HepG2 (cell line): ENCODE measurements around the gene FAT1. TPM values are rescaled to one million over a fixed set of nuclear protein-coding genes. Genes with fewer than 3 reads are reported as not detected.
A peak's percentile ranks its signal among the peaks of the same experiment; 100 is the strongest.

ENCODE experiments used
- ATAC-seq: fragments of 200-7000 bp; cut with Tn5 transposase; 3 replicates; pipeline ENCODE4 v1.9.1; 2020; ENCODE audit warnings: mild to moderate bottlenecking, moderate library complexity
- BruUV-seq: library from RNA; stranded (reverse); fragments of 400-500 nt; replicated peaks from 2 replicates; lab custom pipeline; 2021; lab: Mats Ljungman, UMichigan
- CTCF ChIA-PET: fragments of 300-600 bp; formaldehyde crosslinking; extraction: SDS; loops from one replicate; lab custom pipeline; 2021; ENCODE audit warnings: low total read pairs, inconsistent platforms, low intra/inter-chr PET ratio; lab: Yijun Ruan, JAX
- POLR2A ChIA-PET: fragments of 350-600 bp; sonication (Branson Sonifier 250); formaldehyde crosslinking; loops from one replicate; lab custom pipeline; 2020; ENCODE audit warnings: antibody characterized with exemption, inconsistent platforms; lab: Yijun Ruan, JAX
- DNase-seq: peaks from one replicate; pipeline ENCODE4 v3.0.0-alpha.2; 2015; ENCODE audit warnings: low spot score
- FAIRE-seq: peaks from 3 replicates; lab custom pipeline; 2011; peaks lifted over from hg19 to GRCh38; lab: Jason Lieb, UNC
- H2AFZ ChIP-seq: one replicate; pipeline ENCODE4 v1.6.1; 2011; ENCODE audit warnings: low read length, inconsistent platforms
- H3K27ac ChIP-seq: fragments of 300-600 bp; 3 replicates; pipeline ENCODE4 v1.8.0; 2011; ENCODE audit warnings: mixed run types, mild to moderate bottlenecking, mixed read lengths, low read length, inconsistent platforms; ENCODE audit not compliant: insufficient read depth; ENCODE audit errors: extremely low read length
- H3K27me3 ChIP-seq, 2 experiments: fragments of 200-600 bp in 1 of 2; 2 replicates in 1 of 2; 3 replicates in 1 of 2; pipeline versions ENCODE4 v1.6.0 to v1.8.0; 2011; ENCODE audit warnings: low read length in 2 of 2, mild to moderate bottlenecking in 2 of 2, moderate library complexity in 2 of 2, inconsistent platforms in 1 of 2; ENCODE audit not compliant: insufficient read depth in 2 of 2, control insufficient read depth in 1 of 2
- H3K36me3 ChIP-seq, 2 experiments: fragments of 200-600 bp in 1 of 2; replicated peaks in 1 of 2; 2 replicates in 1 of 2; 3 replicates in 1 of 2; pipeline versions ENCODE4 v1.5.1 to v1.8.0; 2011; ENCODE audit warnings: low read length in 2 of 2, inconsistent platforms in 1 of 2; ENCODE audit not compliant: insufficient read depth in 2 of 2, control insufficient read depth in 1 of 2
- H3K4me1 ChIP-seq: 2 replicates; pipeline ENCODE4 v1.5.1; 2012; ENCODE audit warnings: low read length, inconsistent platforms; ENCODE audit not compliant: insufficient read depth
- H3K4me2 ChIP-seq: 2 replicates; pipeline ENCODE4 v1.6.0; 2011; ENCODE audit warnings: low read depth, low read length, inconsistent platforms
- H3K4me3 ChIP-seq, 3 experiments: fragments of 200-600 bp in 1 of 3; sonication (generic), shearing (Covaris generic) in 1 of 3; replicated peaks in 1 of 3; 2 replicates each; pipeline ENCODE4 v1.5.1; 2011 to 2016; ENCODE audit warnings: low read length in 3 of 3, inconsistent platforms in 2 of 3, low read depth in 2 of 3, mild to moderate bottlenecking in 2 of 3, control low read depth in 1 of 3, mixed read lengths in 1 of 3; ENCODE audit not compliant: insufficient read depth in 1 of 3
- H3K79me2 ChIP-seq: one replicate; pipeline ENCODE4 v1.6.1; 2011; ENCODE audit warnings: low read length, inconsistent platforms; ENCODE audit not compliant: insufficient read depth
- H3K9ac ChIP-seq: 2 replicates; pipeline ENCODE4 v1.6.0; 2011; ENCODE audit warnings: mild to moderate bottlenecking, low read depth, low read length, inconsistent platforms; ENCODE audit not compliant: insufficient read depth
- H3K9me3 ChIP-seq: 2 replicates; pipeline ENCODE4 v1.5.1; 2012; ENCODE audit warnings: mild to moderate bottlenecking, low read length
- H4K20me1 ChIP-seq: 2 replicates; pipeline ENCODE4 v1.6.0; 2011; ENCODE audit warnings: inconsistent platforms, mild to moderate bottlenecking, low read length, moderate library complexity; ENCODE audit not compliant: insufficient read depth
- ASH2L ChIP-seq: fragments of 300-600, 200-600 bp; sonication (generic); IDR thresholded peaks from 2 replicates; pipeline ENCODE4 v1.7.0; 2017; ENCODE audit warnings: low read depth, mild to moderate bottlenecking, moderate library complexity, mixed read lengths, low read length; ENCODE audit not compliant: insufficient read length
- CHCHD3 ChIP-seq: sonication (generic); formaldehyde crosslinking; IDR thresholded peaks from 2 replicates; pipeline ENCODE4 v1.8.0; 2022; ENCODE audit warnings: mild to moderate bottlenecking, missing genetic modification reagents, moderate library complexity
- GATAD2A ChIP-seq: IDR thresholded peaks from 2 replicates; pipeline ENCODE4 v1.6.1; 2016
- RAD21 ChIP-seq: fragments of 450-650 bp; formaldehyde crosslinking; IDR thresholded peaks from 2 replicates; pipeline ENCODE4 v1.5.0; 2020; ENCODE audit warnings: mild to moderate bottlenecking
- REST ChIP-seq, 2 experiments: IDR thresholded peaks; 2 replicates each; pipeline ENCODE4 v1.6.1; 2011 to 2012; ENCODE audit warnings: low read length in 2 of 2, borderline replicate concordance in 1 of 2, low read depth in 1 of 2, mild to moderate bottlenecking in 1 of 2, moderate library complexity in 1 of 2
- SAP130 ChIP-seq: IDR thresholded peaks from 2 replicates; pipeline ENCODE4 v1.6.1; 2016; ENCODE audit warnings: low read depth
- SOX5 ChIP-seq: IDR thresholded peaks from 2 replicates; pipeline ENCODE4 v1.6.1; 2016; ENCODE audit warnings: borderline replicate concordance
- TAF1 ChIP-seq: sonication (generic); formaldehyde crosslinking; IDR thresholded peaks from 2 replicates; pipeline ENCODE4 v1.4.0; 2020; ENCODE audit warnings: missing genetic modification reagents
- ZBTB42 ChIP-seq: sonication (generic); formaldehyde crosslinking; IDR thresholded peaks from 2 replicates; pipeline ENCODE4 v1.5.0; 2020; ENCODE audit warnings: mild to moderate bottlenecking, missing genetic modification reagents
- ZBTB7B ChIP-seq: sonication (generic); formaldehyde crosslinking; IDR thresholded peaks from 2 replicates; pipeline ENCODE4 v1.4.0; 2020; ENCODE audit warnings: missing genetic modification reagents
- ZEB1 ChIP-seq: IDR thresholded peaks from 2 replicates; pipeline ENCODE4 v1.6.1; 2012; ENCODE audit warnings: mild to moderate bottlenecking, low read depth, inconsistent platforms; ENCODE audit not compliant: insufficient replicate concordance
- ZFP41 ChIP-seq: sonication (generic); formaldehyde crosslinking; IDR thresholded peaks from 2 replicates; pipeline ENCODE4 v1.4.0; 2020; ENCODE audit warnings: mild to moderate bottlenecking, missing genetic modification reagents, borderline replicate concordance
- ZMYM4 ChIP-seq: sonication (generic); formaldehyde crosslinking; IDR thresholded peaks from 2 replicates; pipeline ENCODE4 v1.8.1; 2023; ENCODE audit warnings: mild to moderate bottlenecking, missing genetic modification reagents
- ZNF230 ChIP-seq: sonication (generic); formaldehyde crosslinking; IDR thresholded peaks from 2 replicates; pipeline ENCODE4 v1.4.0; 2020; ENCODE audit warnings: mild to moderate bottlenecking, missing genetic modification reagents
- ZNF615 ChIP-seq: sonication (generic); formaldehyde crosslinking; IDR thresholded peaks from 2 replicates; pipeline ENCODE4 v1.5.0; 2020; ENCODE audit warnings: mild to moderate bottlenecking, missing genetic modification reagents, borderline replicate concordance
- ZNF678 ChIP-seq: sonication (generic); formaldehyde crosslinking; IDR thresholded peaks from 2 replicates; pipeline ENCODE4 v1.4.0; 2020; ENCODE audit warnings: mild to moderate bottlenecking, missing genetic modification reagents
- WGBS: methylation state at CpG from one replicate; pipeline ENCODE4 v1.1.6; 2017; ENCODE audit warnings: low lambda C conversion rate; 5-methylcytosine and 5-hydroxymethylcytosine counted together
- in situ Hi-C: cut with HindIII; loops from 2 replicates; pipeline ENCODE4 v1.10.0; 2017; ENCODE audit warnings: low pct_unique_long_range_greater_than_20kb; ENCODE audit not compliant: extremely low pct_ligation_motif_present
- intact Hi-C: fragments of 100-400 bp; cut with micrococcal nuclease; formaldehyde crosslinking; loops from one replicate; pipeline ENCODE4 v1.10.0; 2022; ENCODE audit not compliant: unreplicated experiment
- polyA plus RNA-seq, 8 experiments: library from polyadenylated mRNA; depleted of rRNA in 3 of 8; stranded (reverse) in 7 of 8; unstranded in 1 of 8; fragments of >200 nt; fragmentation: Illumina TruSeq in 4 of 8; extraction: Trizol in 4 of 8; gene quantifications; 2 replicates each; pipeline versions ENCODE4 v1.2.1 to v1.2.3, GENCODE V29; 2011 to 2016; ENCODE audit warnings: low read depth in 4 of 8, missing spikeins in 1 of 8, mixed read lengths in 1 of 8; ENCODE audit not compliant: insufficient read depth in 1 of 8
- total RNA-seq, 5 experiments: library from RNA; depleted of rRNA; stranded (reverse); fragments of >200 nt; fragmentation: Illumina TruSeq; extraction: Trizol; gene quantifications; 2 replicates each; pipeline ENCODE4 v1.2.3, GENCODE V29; 2016; ENCODE audit warnings: low read depth in 1 of 5
- TF ChIP-seq, protein P1 (sequence below): sonication (generic); formaldehyde crosslinking; IDR thresholded peaks from 2 replicates; pipeline ENCODE4 v1.5.0; 2020; ENCODE audit warnings: mild to moderate bottlenecking, missing genetic modification reagents, moderate library complexity

FAT1 gene
- total and polyA plus RNA-seq, 2 of the 13 experiments (the other 11 are each of a cell fraction or from before 2014, with no cell fraction given), result 185 to 216 TPM

DNA sequence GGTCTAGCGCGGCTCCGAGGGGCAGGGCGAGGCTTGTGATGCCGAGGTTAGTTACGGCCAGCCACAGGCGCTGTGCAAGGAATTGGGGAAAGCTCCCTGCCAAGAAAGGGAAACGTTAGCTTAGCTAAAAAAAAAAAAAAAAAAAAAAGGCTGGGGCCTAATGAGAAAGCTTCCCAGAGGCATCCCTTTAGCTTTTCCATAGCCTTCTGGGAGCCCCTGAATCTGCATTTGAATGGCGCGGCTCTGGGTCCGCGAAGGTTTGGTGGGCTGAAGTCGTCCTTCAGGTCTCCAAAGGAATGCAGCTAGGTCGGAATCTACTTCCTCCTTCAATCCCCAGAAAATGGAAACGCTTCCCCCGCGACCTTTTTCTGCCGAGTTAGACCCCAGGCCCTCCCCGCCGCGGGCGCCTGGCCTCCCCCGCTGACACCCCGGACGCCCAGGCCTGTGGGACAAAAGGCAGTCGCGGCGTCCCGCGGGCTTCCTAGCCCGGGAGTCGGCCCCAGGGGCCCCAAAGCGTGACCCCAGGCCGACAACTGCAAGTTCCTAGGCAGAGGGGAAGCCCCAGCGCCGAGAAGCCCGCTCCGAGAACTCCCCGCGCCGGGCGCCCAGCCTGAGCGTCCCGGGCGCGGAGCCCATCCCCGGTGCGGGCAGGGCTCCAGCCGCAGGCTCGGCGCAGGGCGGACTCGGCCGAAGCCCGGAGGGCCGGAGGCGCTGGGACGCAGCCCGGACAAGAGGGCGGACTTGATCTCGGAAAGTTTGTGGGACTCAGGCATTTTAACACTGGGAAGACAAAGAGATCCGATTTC lies 605 bp upstream of the FAT1 start (continued):
- no peak for TF ChIP-seq REST (IDR thresholded peaks at IDR 0.05; ENCODE audit: borderline replicate concordance in 1 of 2, low read depth in 1 of 2, low read length in 2 of 2)
- TF ChIP-seq, all 625 proteins: peak for 41

GRCh38 chr4:186722796-186723291 lies 812 bp downstream of the FAT1 start:
- Histone ChIP-seq H3K79me2 (peaks cover 91% of the 10 kb centered on the region), H2AFZ (no peak overlapping the region), H3K36me3 (peaks cover 0 to 4% of the 10 kb centered on the region in 2 experiments; a peak in 1 of 5 replicates), H3K4me2 (peak overlapping the region; percentile 68), H3K9ac (peak overlapping the region; percentile 91), H3K9me3 (peaks cover 14% of the 10 kb centered on the region), H3K4me3 (peak overlapping the region; percentile 69 to 99 (median 95)), H3K4me1 (peaks cover 30% of the 10 kb centered on the region), H3K27ac (peak overlapping the region; percentile 81), H4K20me1 (peaks cover 34% of the 10 kb centered on the region), H3K27me3 (no peaks in the 10 kb centered on the region; a peak in 1 of 5 replicates)
- ATAC-seq (peak; percentile 48), DNase-seq (no peak), FAIRE-seq (no peak)
- intact Hi-C loops (loop anchor here (5.0 to 10.0 kb wide), 6 partner anchors 121 to 882 kb away; no protein-coding TSS in a partner anchor), in situ Hi-C loops (no loop called here)
- WGBS, result under 1% methylated on average over 12 of the region's 16 CpGs
- CTCF ChIA-PET, result no interaction called here
- no TSS peak for BruUV-seq
- POLR2A ChIA-PET, result interaction anchor here (1.5 to 3.0 kb wide), 5 partner anchors 13 to 78 kb away, joined by 5 to 12 read pairs (median 8); no protein-coding TSS in a partner anchor
- TF ChIP-seq ZNF615 (CRISPR knock-in tag) (no peak), ZFP41 (no peak), ASH2L (peak; percentile 45), GATAD2A (CRISPR knock-in tag) (peak; percentile 16; the same call in 1 of the 2 replicates), SOX5 (CRISPR knock-in tag) (0 out of 2 replicates have a peak, but pooled peaks have one; percentile 3), CHCHD3 (CRISPR knock-in tag) (no peak), ZNF678 (CRISPR knock-in tag) (no peak), ZBTB7B (CRISPR knock-in tag) (no peak), SAP130 (CRISPR knock-in tag) (peak; percentile 20; the same call in 1 of the 2 replicates), ZMYM4 (CRISPR knock-in tag) (no peak), ZNF230 (no peak), TAF1 (0 out of 2 replicates have a peak, but pooled peaks have one; percentile 12), ZBTB42 (CRISPR knock-in tag) (0 out of 2 replicates have a peak, but pooled peaks have one; percentile 27), ZEB1 (no peak), RAD21 (CRISPR knock-in tag) (no peak)
- TF ChIP-seq, protein P1, sequence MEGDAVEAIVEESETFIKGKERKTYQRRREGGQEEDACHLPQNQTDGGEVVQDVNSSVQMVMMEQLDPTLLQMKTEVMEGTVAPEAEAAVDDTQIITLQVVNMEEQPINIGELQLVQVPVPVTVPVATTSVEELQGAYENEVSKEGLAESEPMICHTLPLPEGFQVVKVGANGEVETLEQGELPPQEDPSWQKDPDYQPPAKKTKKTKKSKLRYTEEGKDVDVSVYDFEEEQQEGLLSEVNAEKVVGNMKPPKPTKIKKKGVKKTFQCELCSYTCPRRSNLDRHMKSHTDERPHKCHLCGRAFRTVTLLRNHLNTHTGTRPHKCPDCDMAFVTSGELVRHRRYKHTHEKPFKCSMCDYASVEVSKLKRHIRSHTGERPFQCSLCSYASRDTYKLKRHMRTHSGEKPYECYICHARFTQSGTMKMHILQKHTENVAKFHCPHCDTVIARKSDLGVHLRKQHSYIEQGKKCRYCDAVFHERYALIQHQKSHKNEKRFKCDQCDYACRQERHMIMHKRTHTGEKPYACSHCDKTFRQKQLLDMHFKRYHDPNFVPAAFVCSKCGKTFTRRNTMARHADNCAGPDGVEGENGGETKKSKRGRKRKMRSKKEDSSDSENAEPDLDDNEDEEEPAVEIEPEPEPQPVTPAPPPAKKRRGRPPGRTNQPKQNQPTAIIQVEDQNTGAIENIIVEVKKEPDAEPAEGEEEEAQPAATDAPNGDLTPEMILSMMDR (CRISPR knock-in tag), result no peak
